Measurements from ENCODE around the gene POLDIP3.
"Not testable (repeated sequence)": the region's sequence is repeated elsewhere in the genome, so short reads cannot be mapped to it uniquely, and the experiment has no call there.

Gene POLDIP3

GRCh38 chr22:42577623-42578240 lies 37.0 kb downstream of the POLDIP3 start:
- H3K4me3 ChIP-seq (ENCODE audit: low read depth, low read length) = no peak overlapping the region
- TF ChIP-seq CTCF (IDR thresholded peaks at IDR 0.05; ENCODE audit: low read depth, low read length) = no peak

GRCh38 chr22:42577141-42577540 lies 37.5 kb downstream of the POLDIP3 start:
- not testable (repeated sequence) for H3K4me3 ChIP-seq (ENCODE audit: low read depth, low read length)

- not testable (repeated sequence) for H3K4me3 ChIP-seq (ENCODE audit: low read depth, low read length)
These were observed 38.6 kb downstream of the POLDIP3 start for GRCh38 chr22:42575996-42576574.

- not testable (repeated sequence) for H3K4me3 ChIP-seq (ENCODE audit: low read depth, low read length)
These were observed 40.2 kb downstream of the POLDIP3 start for GRCh38 chr22:42574468-42574867.

GRCh38 chr22:42574046-42574445 lies 40.6 kb downstream of the POLDIP3 start:
- H3K4me3 ChIP-seq (ENCODE audit: low read depth, low read length) = not testable (repeated sequence)

- H3K4me3 ChIP-seq (ENCODE audit: low read depth, low read length) = not testable (repeated sequence)
These were observed 43.6 kb downstream of the POLDIP3 start for GRCh38 chr22:42571068-42571467.

GRCh38 chr22:42570580-42570979 lies 44.1 kb downstream of the POLDIP3 start:
- H3K4me3 ChIP-seq (ENCODE audit: low read depth, low read length) = not testable (repeated sequence)

- H3K4me3 ChIP-seq (ENCODE audit: low read depth, low read length) = not testable (repeated sequence)
These were observed 46.7 kb downstream of the POLDIP3 start for GRCh38 chr22:42567950-42568349.

- TF ChIP-seq CTCF (IDR thresholded peaks at IDR 0.05; ENCODE audit: low read depth, low read length) = no peak
- no peak overlapping the region for H3K4me3 ChIP-seq (ENCODE audit: low read depth, low read length)
These were observed 48.7 kb downstream of the POLDIP3 start for GRCh38 chr22:42565956-42566355.

- TF ChIP-seq CTCF (IDR thresholded peaks at IDR 0.05; ENCODE audit: low read depth, low read length) = no peak
- no peak overlapping the region for H3K4me3 ChIP-seq (ENCODE audit: low read depth, low read length)
These were observed 50.0 kb downstream of the POLDIP3 start for GRCh38 chr22:42564699-42565098.

- not testable (repeated sequence) for H3K4me3 ChIP-seq (ENCODE audit: low read depth, low read length)
These were observed 50.7 kb downstream of the POLDIP3 start for GRCh38 chr22:42563943-42564342.

- no peak for TF ChIP-seq CTCF (IDR thresholded peaks at IDR 0.05; ENCODE audit: low read depth, low read length)
These were observed 52.0 kb downstream of the POLDIP3 start for GRCh38 chr22:42562684-42563083.

More at GRCh38 chr22:42562684-42563083, 52.0 kb downstream of the POLDIP3 start:
- H3K4me3 ChIP-seq (ENCODE audit: low read depth, low read length) = no peak overlapping the region

All from WI38 (cell line).